NCI-H2227 (cell line): ENCODE results near the gene POLR1H.
"Not testable (repeated sequence)": the region's sequence is repeated elsewhere in the genome, so short reads cannot be mapped to it uniquely, and the experiment has no call there.

Source experiments
- DNase-seq: peaks from one replicate; lab custom pipeline; 2025; ENCODE audit not compliant: unreplicated experiment; lab: John Stamatoyannopoulos, UW

Gene POLR1H, protein sequence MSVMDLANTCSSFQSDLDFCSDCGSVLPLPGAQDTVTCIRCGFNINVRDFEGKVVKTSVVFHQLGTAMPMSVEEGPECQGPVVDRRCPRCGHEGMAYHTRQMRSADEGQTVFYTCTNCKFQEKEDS

DNA sequence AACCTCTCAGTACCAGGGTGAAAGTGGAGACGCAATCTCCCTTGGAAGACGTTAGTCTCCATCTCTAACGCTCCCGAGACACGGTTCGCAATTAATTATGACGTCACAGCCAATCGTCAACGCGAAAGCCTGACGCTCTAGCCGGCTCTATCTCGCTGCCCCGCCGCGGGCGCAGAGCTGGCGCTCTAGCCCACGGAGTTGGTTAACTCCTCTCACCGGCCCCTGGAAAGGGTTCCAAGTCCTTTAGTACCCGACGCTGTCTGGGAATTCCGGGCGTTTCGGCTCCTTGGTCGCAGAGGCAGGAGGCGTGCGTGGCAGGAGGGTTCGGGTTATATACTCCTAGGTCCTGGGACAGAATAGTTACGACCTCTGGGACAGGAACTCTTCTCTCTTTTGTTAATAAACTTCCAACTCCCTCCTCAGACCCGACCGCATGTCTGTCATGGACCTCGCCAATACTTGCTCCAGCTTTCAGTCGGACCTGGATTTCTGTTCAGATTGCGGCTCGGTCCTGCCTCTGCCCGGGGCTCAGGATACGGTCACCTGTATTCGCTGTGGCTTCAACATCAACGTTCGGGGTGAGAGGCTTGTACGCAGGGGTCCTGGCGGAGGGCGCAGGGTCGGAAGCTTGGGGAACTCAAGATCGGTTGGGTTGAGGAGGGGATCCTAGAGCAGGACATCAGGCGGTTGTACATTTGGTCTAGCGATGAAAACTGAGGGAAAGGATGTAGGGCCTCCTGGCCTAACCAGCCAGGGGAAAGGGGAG is at the start of gene POLR1H:
POLR1H (plus strand) TSS at position 174 of the 766 bp plus-strand sequence; CDS start at position 434, 260 bp downstream.
- DNase-seq, result peak; percentile 99

DNA sequence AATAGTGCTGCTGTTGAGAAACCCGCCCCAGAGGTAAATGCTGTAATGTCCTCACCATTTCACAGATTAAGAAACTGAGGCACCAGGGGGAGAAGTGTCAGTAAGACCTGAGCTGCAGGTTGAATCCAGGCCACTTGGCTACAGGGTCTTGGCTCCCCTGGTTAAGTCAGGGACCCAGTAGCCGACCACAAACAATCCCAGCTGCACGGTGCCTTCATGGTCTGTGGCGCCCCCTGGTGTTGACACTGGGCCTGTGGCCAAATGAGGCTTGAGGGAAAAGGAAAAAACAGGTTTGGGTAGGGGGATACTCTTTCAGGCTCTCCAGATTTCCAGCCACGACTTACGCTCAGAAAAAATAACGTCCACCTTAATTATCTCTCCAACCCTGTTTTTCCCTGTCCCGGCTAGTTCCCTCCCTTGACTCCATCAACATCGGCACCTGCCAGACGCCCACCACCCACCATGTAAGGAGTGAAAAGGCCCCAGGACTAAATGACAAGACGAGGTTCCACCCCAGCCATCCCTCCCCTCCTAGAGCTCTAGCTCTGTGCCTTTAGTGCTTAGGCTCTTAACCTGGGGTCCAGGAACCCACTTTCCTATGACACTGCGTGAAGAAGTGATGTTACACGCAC is 47.7 kb upstream of the POLR1H start:
- DNase-seq, result peak; percentile 10

DNA sequence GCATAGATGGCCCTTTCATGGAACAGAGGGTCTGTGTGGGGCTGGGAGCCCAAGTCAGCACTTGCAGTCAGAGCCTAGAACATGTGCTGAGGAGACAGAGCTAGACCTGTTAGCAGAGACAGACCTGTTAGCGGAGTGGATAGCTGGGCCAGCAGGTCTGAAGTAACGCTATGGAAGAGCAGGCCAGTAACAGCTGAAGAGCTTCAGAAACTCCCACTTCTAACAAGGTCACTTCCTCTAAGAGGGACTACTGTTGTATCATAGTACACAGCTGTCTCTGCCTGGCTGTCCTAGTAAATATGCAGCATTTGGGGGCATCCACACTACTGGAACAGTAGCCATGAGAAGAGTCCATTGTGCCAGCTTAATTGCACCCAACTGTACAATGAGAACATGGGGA is 41.2 kb upstream of the POLR1H start:
- DNase-seq, result no peak

DNA sequence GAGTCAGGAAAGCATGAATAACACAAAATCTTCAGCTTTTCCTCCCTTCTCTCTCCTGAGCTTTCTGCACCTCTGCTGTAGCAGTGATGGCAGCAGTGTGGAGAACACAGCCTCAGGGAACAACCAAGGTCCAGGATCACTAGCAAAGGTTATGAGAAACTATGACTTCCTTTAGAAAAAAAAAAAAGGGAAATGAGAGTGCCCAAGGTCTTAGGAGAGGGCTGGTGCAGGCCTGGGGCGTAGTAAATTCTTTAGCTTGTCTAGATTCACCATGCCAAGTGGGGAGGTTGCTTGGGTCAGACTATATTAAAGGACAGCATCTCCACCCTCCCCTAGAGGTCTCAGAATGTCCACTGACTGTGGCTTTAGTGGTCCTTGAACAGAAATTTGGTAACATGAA is 40.4 kb upstream of the POLR1H start:
- DNase-seq, result no peak

DNA sequence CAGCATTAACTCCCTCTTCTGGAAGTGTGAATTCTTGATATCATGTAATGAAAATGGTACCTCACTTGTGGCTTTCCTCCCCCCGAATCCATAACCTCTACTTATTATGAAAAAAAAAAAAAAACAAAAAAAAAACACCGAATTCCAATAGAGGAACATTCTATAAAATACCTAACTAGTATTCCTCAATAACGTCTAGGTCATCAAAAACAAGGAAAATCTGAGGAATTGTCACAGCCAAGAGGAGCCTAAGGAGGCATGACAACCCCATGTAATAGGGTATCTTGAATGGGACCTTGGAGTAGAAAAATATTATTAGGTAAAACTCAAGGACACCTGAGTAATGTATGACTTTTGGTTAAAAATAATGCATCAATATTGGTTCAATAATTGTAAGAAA is 38.9 kb upstream of the POLR1H start:
- no peak for DNase-seq

DNA sequence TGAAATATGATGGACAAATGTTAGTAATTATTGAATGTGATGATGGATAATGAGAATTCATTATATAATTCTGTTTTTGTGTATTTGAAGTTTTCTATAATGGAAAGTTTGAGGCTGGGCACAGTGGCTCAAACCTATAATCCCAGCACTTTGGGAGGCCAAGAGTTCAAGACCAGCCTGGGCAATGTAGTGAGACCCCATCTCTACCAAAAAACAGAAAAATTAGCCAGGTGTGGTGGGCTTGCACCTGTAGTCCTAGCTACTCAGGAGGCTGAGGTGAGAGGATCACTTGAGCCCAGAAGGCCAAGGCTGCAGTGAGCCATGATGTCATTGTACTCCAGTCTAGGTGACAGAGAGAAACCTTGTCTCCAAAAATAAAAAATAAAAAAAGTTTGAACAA is 38.4 kb upstream of the POLR1H start:
- not testable (repeated sequence) for DNase-seq

DNA sequence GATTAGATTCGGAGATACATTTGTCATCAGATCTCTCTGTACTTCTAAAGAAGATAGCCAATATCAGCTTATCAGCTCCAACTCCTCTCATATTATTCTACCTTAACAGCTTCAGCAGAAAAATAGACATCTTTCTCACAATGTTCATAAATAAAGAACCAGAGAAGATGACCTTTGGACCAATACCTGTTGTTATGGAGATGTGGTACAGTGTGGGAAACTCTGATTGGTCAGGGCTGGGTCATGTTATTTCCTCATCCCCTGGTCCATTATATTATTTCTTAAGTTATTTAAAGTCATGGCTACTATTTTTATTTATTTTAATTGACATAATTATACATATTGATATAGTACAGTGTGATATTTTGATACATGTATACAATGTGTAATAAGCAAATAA is 35.9 kb upstream of the POLR1H start:
- no peak for DNase-seq

DNA sequence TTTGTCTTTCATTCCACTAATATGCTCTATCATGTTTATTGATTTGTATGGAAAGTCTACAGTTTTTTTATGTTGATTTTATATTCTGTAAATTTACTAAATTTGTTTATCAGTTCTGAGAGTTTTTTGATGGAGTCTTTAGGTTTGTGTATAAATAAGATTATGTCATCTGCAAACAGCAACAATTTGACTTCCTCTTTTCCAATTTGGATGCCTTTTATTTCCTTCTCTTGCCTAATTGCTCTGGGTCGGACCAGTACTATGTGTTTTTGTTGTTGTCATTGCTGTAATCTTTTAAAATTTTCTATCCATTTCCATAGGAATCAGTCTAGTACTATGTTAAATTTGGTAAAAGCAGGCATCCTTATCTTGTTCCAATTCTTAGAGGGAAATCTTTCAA is 31.5 kb upstream of the POLR1H start:
- no peak for DNase-seq

DNA sequence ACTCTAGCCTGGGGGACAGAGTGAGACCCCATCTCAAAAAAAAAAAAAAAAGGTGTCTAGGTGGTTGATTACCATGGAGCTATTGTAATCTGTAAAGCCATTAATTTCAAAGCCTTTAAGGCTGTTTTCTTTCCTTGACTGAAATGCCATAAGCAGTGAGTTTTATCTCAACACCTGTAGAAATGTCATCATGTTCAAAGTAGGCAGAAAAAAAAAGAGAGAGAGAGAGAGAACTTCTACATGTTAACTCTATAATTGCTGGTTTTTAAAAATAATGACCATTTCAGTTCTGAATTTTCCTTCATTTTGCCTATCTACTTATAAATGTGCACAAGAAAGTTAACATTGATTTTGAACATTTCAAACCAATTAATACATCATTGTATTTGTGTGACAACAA is 29.7 kb upstream of the POLR1H start:
- DNase-seq, result no peak

DNA sequence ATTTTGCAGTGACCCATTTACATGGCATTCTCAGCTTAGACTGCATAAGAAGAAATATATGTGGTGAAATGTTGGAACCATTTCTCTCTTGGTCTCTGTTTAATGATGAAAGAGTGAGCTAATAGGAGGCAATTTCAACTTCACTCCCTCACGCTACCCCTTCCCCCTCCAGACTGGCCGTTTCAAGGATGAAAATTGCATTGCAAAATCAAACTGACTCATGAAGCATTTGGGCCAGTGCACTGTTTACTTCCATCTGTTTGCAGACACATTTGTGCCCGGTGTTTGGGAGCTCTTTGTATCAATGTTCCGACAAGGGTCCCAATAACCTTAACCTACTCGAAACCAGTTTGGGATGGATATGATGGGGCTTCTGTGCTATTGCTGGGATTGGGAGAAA is 27.6 kb upstream of the POLR1H start:
- DNase-seq, result not testable (repeated sequence)

DNA sequence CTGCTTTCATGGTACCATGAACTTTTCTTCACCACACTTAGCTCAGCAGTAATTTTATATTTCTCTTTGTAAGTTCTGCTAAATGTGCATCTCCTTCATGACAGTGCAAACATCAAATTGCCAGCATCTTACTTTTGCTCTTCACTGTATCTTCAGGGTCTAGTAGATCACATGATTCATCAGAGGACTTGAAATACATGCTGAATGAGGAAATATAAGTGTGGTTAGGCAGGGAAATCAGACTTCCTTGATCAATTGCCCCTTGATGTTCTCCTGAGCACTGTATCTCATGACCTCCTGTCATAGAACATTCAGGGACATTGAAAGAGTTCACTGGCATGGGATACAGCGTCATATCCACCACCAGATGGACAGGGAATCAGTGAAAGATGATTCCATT is 25.3 kb upstream of the POLR1H start:
- no peak for DNase-seq

DNA sequence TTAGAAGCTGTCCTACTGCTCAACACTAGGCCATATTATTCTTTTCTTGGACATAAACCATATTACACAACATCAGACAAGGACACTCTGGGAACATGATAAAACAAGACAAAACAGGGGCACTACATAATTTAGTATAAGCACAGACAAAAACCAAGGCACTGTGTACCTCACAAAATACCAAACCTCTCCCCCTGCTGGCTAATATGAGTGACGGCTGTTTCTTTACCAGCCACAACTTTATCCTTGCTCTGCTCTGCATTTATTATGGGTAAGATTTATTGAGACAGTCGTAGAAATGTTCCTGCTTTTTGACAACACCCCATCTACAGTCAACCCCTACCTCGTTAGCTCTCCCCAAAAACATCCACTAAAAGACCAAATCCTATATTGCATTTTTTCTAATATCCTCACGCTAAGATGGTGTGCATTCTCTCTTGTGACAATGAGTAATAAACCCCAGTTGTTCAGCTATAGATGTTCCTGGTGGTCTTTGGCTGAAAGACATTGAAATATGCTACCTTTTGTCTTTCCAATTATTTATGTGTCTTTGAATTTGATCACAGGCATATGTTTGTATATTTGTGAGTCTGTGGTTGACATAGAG is 23.8 kb upstream of the POLR1H start:
- DNase-seq, result peak; percentile 24

DNA sequence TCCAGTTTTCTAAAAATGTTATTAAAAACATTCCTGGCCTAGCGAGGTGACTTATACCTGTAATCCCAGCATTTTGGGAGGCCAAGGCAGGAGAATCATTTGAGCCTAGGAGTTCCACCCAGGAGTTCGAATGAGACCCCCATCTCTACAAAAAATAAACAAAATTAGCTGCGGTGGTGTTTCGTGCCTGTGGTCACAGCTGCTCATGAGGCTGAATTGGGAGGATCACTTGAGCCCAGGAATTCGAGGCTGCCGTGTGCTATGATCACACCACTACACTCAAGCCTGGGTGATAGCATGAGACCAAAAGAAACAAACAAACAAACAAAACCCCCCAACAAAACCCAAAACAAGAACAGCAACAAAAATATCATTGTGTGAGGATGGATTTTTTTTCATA is 19.8 kb upstream of the POLR1H start:
- DNase-seq, result no peak

DNA sequence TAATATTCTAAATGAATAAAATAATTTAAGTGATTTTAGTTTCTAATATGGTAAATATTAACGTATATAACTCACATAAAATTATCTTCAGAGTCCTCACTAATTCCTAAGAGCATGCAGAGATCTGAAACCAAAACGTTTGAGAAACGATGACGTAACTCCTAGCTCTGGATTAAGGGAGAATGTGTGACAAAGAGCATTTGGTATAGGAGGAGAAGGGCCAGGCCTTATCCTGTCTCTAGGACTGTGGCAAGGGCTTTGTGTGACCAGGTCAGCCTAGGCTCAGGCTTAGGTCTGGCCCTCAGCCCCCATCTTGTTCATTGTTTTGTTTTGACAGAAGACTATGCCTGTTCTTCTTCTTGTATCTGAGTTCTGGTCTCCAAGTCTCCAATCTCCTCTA is 19.2 kb upstream of the POLR1H start:
- DNase-seq, result no peak

DNA sequence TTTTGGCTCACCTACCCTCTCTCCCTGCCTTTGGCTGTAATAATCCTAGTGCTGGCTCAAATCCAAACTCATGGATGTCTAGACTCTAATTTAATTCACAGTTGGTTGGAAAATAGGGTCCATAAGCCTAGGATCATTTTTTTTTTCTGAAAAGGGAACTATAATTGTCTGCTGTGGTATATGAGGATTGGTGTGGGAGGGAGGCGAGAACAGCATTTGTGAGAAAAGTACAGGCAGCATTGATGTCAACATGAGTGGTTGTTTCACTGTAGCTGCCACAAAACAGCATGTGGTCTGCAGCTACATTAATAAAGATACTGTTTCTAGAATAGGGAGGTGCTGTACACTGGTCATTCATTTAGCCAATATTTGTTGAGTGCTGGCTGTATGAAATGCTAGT is 18.6 kb upstream of the POLR1H start:
- peak; percentile 23 for DNase-seq

DNA sequence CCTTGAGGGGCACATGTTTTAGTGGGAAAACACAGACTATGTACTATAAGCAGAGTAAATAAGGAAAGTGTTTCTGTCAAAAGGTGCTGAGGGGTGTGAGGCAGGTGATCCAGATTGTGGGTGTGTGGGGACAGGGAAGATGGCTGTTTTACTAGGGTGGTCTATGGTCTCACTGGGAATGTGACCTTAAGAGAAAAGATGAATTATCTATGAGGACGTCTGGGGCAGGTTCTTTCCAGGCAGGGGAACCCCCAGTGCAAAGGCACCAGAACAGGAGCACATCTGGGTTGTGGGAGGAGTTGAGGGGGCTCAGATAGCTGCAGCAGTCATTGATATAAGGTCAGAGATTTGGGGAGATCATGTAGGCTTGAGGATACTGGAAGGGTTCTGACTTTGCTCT is 18.2 kb upstream of the POLR1H start:
- DNase-seq, result no peak

DNA sequence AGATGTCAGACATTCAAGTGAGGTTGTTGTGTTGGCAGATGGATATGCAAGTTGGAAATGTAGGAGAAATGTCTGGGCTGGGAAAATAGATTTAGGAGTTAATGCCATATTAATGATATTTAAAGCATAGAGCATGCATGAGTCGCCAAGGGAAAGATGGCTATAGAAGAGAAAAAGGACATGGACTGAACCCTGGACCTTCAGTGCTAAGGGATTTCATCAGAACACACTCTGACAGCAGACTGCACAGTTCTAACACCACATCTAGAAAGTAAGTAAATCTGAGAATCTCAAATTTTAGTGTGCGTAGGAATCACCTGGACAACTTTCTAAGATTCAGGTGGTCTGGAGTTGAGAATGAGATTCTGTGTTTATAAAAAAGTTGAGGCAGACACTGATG is 17.3 kb upstream of the POLR1H start:
- DNase-seq, result no peak

DNA sequence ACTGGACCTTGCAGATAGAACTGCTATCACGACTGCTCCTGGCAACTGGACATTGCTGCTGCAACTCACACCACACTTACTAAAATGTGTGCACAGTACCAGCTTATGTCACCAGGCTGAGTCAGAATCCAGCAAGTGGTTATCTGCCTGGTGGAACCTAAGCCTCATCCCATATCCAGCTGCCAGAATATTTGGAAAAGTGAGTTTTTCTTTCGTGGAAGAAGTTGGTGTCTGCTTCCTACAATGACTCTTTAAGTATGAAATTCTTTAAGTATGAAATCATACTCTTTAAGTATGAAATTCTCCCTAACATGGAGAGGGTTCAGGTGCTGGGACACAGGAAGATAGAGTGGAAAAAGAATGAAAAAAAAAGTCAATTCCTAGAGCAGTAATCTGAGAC is 16.4 kb upstream of the POLR1H start:
- no peak for DNase-seq

DNA sequence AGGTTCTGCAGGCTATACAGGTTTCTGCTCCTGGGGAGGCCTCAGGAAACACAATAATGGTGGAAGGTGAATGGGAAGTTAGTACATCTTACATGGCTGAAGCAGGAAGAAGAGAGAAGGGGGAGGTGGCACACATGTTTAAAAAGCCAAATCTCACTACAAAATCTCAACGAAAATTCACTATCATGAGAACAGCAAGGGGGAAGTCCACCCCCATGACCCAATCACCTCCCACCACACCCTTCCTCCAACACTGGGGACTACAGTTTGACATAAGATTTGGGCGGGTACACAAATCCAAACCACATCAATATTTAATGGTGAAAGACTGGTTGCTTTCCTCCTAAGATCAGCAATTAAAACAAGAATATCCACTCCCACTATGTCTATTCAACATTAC is 13.8 kb upstream of the POLR1H start:
- DNase-seq, result no peak

DNA sequence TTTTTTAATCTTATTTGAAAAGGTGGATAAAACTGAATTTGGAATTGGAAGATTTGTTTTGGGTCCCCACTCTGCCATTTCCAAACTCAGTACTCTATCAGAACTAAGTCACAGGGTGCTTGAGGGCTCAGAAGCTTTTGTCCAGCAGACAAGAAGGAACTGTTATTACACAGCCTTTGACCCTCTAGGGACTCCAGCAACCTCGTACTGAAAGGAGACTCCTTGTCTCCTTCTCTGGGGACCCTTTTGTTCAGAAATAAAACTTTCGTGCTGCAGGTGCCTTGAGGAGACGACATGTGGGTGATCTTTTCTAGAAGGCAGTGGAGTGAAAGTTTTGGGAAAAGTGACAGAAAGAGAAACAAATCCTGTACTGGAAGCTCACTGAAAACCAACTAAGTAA is 7.4 kb upstream of the POLR1H start:
- no peak for DNase-seq

DNA sequence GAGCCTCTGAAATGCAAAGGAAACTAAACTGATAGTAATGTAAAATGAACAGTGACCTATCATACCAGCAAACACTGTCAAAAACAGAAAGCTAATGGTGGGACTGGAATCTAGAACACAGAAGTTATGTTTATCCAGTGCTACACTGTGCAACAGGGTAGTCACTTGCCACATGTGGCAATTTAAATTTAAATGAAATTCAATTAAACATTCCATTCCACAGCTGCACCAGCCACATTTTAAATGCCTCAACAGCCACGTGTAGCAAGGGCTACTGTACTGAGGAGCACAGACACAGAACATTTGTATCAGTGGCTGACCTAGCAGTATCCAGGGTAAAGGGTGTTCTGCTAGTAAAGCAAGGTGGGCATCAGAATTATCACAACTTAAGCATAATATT is 5.6 kb upstream of the POLR1H start:
- no peak for DNase-seq

DNA sequence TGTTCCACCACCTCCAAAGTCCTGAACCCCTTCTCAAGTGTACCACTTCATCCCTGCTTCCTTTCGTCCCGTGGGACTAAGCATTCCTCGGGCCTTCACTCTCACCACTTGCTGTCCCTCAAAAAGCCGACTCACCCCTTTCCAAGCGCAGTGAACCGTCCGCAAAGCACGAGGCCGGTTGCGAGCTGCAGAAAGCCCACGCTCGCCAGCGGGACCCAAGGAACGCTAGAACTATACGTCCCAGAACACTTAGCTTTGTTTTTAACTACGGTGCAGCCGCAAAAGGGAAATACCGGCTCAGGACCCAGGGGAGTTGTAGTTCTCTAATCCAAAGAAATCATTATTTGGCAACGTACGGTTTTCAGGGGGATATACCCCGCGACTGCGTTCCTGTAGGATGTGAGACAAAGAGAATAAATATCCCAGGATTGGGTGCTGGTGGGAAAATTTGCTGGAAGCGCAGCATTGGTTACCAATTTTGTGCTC is 416 bp upstream of the POLR1H start:
- peak; percentile 47 for DNase-seq
